GM19455 (cell line): Measurements from ENCODE around the gene ADGRV1.
"Not testable (repeated sequence)": the region's sequence is repeated elsewhere in the genome, so short reads cannot be mapped to it uniquely, and the experiment has no call there.

ENCODE experiments used
- ATAC-seq: cut with Tn5 transposase; IDR thresholded peaks from one replicate; pipeline ENCODE4 v1.9.1; 2021; ENCODE audit not compliant: unreplicated experiment

The ADGRV1 gene

DNA sequence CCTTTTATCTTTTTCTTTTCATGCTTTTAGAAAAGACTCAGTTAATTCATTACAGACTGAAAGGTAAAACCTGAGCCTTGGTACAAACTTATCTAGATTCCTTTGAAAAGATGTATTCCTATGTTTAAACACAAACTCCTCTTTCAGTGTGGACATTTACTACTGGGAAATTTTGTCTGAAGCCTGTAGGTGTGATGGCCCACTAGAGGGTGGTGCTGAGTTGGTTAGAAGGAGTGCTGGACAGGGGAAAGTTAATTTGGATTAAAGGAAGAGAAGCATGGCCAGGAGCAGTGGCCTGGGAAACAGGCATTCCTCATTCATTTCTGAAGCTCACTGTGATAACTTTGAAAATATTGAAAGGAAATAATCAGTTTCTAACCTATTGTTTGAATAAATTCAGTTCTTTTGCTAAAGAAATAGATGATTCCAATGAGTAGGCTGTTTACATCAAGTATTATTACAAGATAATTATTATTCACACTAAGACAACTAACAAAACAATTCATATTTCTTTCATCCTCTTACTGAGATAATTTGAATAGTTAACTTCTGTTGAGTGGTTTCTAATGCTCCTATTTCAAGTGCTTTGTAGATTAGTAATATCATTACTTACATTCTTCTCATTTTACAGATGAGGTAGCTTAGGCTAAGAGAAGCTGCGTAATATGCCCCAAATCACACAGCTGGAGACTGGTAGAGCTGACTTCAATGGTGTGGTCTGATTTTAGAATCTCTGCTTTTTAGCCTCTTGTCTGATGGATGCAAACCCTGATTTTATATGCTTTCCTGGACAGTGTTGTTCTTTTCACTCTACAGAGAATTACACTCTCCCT, 150.9 kb downstream of the ADGRV1 start:
- no peak for ATAC-seq

DNA sequence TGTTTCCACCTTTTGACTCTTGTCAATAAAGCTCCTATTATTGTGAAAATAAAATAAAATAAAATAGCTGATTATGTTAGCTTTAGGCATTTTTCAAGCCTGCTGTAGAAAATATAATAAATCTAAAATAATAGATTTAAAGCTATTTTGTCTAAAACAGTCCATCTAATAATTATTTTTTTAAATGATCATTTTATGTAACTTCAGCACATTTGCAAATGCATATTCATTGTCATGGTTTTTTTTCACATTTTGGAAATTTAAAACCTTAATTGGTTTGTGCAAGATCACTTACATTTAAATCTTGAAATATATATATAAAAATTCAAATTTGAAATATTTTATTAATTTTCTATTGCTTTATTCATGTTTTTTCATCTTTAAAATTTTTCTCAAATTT, 159.8 kb downstream of the ADGRV1 start:
- ATAC-seq = no peak

DNA sequence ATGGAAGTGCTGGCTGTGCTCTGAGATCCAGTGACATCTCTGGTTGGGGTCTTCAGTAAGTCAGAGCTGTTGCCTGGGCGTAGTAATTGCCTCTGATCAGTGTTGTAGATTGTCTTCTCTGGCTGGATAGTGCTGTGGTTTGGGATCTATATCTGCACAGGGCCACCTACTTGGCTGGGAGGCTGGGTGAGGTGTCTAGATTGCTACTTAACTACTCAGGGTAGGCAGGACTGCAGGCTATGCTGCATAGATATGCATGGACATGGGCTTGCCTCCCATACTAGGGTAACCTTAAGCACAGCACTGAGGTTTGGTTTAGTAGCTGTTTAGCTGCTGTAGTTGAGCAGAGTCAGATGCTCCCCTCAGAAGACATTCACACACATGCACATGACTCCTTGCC, 181.0 kb downstream of the ADGRV1 start:
- ATAC-seq = no peak

DNA sequence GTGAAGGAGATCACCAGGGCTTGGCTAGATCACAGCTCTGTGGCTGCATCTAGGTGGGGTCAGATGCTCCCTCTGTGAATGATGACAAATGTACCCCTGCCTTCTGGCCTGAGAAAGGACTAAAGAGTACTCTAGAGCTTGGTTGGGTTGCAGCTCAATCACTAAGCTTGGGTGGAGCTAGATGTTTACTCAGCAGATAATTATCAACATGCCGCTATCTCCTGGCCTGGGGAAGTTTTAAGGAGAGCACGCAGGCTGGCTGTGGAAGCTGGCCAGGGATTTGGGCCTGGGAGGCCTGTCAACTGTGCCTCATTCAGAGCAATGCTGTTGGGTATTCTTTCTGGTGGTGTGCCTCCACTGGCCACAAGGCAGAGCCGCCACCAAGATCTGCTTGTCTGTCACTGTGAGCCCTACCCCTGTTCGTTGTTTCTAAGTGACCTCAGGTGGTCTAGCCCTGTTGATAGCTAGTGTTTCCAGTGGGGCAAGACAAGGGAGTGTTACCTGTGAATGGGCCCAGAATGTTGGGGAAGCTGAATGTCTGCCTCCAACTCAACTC, 181.7 kb downstream of the ADGRV1 start:
- no peak for ATAC-seq

DNA sequence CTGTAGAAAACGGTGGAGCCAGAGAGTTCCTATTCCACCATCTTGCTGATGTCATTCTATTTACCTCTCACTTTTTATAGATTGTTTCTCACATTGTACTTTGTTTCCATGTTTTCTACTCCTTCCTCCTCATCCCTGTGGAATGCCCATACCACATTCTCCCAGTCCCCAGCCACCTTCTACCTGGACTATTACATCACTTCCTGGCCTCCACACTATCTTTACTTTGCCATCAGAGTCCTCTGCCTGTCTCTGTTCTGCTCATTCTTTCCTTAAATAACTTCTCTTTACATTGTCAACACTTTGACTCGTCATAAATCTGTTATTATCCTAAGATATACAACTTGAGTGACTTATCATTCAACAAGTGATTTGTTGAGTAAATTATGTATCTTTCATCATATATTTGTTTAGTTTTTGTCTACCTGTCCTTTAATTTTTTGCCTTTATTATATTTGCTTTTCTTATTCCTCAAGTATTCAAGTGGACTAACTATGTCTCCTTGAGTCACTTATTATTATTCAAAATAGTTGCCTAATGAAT, 182.5 kb downstream of the ADGRV1 start:
- no peak for ATAC-seq

DNA sequence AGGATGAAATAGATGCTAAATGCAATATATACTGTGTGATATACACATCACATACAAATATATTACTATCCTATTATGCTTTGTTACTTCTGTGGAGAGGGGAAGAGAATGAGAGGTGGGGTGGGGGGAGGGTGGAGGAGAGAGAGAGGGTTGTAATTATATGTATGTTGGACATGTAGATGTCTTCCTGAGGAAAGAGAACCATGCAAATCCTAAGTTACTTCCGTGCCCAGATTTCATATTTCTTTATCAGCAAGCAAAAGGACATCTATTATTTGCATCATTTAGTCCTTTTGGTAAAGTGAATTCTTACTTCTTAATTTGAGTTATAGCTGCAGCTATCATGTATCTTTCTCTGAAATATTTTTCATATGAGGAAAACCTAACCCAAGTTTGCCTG, 187.5 kb downstream of the ADGRV1 start:
- no peak for ATAC-seq

DNA sequence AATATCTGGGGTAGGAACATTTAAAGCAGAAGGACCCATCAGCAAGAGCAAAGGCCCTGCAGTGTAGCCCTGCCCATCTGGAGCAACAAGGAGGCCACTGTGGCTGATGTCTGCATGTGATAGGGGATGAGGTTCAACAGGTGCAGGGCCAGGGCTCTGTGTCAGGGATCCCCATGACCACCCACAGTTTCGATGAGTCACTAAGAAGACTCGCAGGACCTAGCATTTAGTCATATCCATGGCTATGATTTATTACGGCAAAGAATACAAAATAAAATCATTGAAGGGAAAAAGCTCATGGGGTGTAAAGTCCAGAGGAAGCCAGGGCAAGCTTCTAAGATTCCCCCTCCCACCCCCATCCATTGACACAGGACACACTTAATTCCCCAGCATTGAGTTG, 188.6 kb downstream of the ADGRV1 start:
- no peak for ATAC-seq

DNA sequence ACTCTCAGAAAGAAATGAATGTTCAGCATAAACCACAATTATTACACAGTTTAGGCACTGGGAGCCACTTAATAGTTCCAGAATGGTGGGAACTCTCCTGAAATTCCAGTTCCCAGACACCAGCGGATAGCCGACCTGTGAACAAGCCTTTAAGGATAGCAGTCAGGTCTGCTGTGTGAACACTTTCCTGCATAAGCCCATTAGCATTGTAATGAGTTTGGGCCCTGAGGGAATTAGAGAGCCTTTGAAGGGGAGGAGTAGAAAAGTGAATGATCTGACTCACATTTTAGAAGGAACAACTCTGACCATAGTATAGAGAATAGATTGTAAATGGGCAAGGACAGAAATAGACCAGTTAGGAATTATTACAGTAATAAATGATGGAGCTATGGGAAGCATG, 189.1 kb downstream of the ADGRV1 start:
- no peak for ATAC-seq

DNA sequence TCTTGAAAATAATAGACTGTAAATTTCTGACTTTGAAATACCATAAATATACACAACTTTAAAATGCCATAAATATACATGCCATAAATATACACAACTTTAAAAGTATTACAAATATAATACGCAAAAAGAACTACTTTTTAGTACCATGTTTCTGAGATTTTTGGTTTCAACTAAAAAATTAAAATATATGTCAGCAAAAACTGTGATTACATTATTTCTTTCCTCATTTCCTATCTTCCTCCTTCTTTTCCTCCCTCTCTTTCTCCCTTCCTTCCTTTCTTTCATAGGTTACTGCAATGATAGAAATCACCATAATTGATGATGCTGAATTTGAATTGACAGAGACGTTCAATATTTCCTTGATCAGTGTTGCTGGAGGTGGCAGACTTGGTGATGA, 200.5 kb downstream of the ADGRV1 start:
- no peak for ATAC-seq

DNA sequence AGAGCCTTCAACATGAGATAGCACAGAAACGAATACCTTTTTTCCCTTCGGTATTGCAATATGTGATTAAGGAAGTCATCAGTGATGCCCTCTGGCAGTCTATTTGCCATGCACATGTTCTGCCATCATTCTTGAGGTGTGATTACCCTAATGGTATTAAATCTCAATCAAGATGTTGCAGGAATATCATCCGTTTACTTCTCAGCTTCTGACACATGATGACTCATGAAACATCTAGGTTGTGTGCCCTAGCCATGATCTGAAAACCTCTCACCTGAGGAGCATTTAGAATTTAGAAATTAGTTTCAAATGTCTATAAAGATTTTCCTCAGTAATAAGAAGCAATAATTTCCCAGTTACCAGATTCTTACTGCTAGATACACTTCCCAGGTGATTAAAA, 209.1 kb downstream of the ADGRV1 start:
- no peak for ATAC-seq

DNA sequence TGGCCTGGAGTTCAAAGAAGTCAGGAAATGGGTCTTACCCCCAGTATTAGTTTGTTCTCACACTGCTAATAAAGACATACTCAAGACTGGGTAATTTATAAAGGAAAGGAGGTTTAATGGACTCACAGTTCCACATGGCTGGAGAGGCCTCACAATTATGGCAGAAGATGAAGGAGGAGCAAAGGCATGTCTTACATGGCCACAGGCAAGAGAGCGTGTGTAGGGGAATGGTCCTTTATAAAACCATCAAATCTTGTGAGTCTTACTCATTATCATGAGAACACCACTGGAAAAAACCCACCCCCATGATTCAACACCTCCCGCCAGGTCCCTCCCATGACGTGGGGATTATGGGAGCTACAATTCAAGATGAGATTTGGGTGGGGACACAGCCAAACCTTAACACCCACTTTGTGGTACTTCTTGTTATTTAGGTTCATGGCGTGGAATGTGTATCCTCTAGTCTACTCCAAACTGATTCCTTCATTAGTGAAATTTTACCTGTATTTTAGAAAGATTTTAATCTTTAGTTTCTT, 211.5 kb downstream of the ADGRV1 start:
- ATAC-seq = not testable (repeated sequence)

DNA sequence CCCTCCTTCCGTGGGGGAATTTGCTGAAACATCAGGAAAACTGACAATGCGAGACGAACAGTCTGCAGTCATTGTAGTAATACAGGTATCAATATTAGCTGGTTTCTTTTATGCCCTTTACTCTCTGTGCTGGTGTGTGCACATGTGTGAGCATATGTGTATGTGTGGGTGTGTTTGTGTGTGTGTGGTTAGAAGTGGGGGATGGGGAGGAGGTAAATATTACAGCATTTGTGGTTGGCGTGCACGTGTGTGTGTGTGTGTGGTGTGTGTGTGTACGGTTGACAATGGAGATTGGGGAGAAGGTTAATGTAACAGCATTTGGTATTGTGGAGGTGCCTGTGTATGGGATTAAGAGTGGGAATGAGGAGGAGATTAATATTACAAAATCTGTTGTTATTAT, 219.4 kb downstream of the ADGRV1 start:
- no peak for ATAC-seq

DNA sequence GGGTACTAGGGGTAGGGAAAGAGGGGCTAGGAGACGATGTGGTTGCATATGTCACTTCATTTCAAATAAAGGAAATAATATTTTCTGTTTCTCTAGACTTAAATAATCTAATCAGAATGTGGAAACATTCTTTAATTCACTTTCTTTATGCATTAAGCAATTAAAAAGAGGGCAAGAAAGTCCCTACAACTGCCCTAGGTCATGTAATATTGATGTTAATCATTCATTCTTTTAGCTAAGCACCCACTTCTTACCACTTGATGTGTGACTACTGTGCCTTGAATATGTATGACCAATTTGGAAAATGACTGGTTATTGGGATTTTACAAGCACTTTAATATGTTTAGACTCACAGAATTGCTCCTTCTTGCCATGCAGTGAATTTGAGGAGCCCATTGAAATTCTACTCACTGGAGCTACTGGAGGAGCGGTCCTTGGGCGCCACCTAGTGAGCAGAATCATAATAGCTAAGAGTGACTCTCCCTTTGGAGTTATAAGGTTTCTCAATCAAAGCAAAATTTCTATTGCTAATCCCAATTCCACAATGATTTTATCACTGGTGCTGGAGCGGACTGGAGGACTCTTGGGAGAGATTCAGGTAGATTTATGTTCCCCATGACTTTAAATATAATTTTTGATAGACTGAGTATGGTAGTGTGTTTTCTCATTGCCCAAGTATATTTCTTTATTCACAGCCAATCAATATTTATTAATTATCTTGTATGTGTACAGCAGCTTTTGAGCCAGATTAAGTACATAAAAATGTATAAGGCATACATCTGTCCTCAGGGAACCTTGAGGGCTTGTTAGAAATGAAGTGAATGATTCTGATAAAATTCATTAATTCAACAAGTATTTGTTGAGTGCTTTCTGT, 225.1 kb downstream of the ADGRV1 start:
- peak; percentile 94 for ATAC-seq

DNA sequence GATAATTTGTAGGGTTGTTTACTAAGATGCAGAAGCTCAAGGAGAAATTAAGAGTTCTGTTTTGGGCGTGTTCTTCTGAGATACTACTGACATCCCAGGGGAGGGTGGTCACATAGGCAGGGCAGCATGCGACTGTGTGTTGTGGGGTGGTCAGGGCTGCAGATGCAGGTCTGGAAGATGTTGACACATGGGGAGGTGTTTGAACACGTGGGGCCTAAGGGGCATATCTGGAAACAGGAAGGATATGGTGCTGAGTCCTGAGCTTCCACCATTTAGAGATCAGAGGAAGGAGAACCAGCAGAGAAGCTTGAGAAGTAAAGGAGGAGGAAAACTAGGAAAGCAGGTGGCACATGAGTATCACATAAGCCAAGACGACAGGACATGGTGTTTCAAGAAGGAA, 228.2 kb downstream of the ADGRV1 start:
- no peak for ATAC-seq

DNA sequence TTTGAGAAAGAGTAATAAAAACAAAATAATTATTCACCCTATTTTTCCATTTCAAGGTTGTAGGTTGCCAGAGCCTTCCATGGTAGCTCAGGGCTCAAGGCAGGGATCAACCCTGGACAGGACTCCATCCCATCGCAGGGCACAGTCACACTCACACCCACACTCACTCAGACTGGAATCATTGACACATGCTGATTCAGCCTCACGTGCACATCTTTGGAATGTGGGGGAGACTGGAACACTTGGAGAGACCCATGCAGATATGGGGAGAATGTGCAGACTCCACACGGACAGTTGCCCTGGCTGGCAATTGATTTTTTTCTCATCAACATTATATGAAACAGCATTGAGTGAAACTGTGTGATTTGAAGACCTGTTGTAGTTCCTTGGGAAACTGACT, 234.1 kb downstream of the ADGRV1 start:
- no peak for ATAC-seq

DNA sequence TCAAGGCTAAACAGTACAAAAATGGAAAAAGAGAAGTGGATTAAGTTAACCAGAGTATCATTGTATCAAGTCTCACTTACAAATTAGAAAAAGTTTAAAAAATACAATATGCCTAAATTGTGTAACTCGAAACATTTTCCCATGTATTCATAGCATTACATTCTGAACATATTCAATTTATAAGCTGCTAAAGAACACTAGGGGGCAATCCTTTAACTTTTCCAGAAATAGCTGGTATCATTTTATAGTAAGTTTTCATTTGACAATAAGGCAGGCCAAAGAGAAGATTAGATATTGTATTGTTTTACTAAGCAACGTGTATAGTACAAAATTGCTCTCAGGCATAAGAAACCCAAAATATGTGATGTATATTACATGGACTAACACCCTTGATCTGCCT, 234.6 kb downstream of the ADGRV1 start:
- ATAC-seq = no peak

DNA sequence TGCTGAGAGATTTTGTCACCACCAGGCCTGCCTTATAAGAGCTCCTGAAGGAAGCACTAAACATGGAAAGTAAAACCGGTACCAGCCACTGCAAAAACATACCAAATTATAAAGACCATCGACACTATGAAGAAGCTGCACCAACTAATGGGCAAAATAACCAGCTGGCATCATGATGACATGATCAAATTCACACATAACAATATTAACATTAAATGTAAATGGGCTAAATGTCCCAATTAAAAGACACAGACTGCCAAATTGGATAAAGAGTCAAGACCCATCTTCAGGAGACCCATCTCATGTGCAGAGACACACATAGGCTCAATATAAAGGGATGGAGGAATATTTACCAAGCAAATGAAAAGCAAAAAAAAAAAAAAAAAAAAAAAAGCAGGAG, 238.3 kb downstream of the ADGRV1 start:
- not testable (repeated sequence) for ATAC-seq

DNA sequence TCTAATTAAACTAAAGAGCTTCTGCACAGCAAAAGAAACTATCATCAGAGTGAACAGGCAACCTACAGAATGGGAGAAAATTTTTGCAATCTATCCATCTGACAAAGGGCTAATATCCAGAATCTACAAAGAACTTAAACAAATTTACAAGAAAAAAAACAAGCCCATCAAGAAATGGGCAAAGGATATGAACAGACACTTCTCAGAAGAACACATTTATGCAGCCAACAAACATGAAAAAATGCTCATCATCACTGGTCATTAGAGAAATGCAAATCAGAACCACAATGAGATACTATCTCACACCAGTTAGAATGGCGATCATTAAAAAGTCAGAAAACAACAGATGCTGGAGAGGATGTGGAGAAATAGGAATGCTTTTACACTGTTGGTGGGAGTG, 241.5 kb downstream of the ADGRV1 start:
- not testable (repeated sequence) for ATAC-seq

DNA sequence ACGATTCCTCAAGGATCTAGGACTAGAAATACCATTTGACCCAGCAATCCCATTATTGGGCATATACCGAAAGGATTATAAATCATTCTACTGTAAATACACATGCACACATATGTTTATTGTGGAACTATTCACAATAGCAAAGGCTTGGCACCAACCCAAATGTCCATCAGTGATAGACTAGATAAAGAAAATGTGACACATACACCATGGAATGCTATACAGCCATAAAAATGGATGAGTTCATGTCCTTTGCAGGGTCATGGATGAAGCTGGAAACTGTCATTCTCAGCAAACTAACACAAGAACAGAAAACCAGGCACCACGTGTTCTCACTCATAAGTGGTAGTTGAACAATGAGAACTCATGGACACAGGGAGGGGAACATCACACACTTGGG, 241.9 kb downstream of the ADGRV1 start:
- not testable (repeated sequence) for ATAC-seq

DNA sequence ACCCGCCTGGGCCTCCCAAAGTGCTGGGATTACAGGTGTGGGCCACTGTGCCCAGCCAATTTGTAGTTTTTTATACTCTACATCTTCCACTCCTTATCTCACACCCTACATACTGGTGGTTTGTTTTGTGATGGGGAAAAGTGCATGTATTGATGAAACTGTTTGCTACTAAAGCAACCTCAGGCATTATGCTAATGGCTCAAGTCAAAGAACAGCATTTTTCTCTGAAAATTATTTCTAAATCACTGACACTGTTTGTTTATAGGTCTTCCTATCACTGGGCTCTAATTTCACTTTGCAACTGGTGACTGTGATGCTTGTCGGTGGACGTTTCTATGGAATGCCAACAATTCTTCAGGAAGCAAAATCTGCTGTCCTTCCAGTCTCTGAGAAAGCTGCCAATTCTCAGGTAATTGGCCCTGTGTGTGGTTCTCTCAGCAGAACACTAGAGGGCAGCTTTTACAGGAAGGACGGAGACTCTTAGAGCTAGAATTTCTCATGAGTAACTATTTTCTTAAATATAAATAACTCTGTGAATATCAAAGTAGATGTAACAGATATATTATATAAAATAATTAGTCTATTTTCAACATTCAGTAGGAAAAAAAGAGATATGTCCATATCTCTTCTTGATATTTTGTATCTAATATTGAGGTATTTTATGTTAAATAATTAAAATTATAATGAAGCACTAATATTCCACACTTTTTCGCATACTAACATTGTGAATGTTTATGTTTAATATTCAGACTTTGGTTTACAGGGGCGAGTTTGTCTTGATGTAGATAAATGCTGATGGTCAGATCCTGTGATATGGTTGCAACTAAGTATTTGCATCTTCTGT, 244.1 kb downstream of the ADGRV1 start:
- ATAC-seq = no peak
